Ishikawa (cell line): Measurements from ENCODE around the gene SH2D3C.

Source experiments
- MAX ChIP-seq: IDR thresholded peaks from 2 replicates; pipeline ENCODE4 v1.6.1; 2012
- TCF12 ChIP-seq: IDR thresholded peaks from 2 replicates; pipeline ENCODE4 v1.6.1; 2012; ENCODE audit warnings: low read depth
- YY1 ChIP-seq: IDR thresholded peaks from 2 replicates; pipeline ENCODE4 v1.6.1; 2012; ENCODE audit warnings: low read depth

- no peak for TF ChIP-seq YY1
- no peak for TF ChIP-seq MAX
- no peak for TF ChIP-seq TCF12
These were observed 67.2 kb downstream of the SH2D3C start for GRCh38 chr9:127711226-127711701.
